ENCODE results near the gene SP110.

SP110 gene

GRCh38 chr2:230258483-230258882 is 38.7 kb upstream of the SP110 start:
- H3K4me3 ChIP-seq (ENCODE audit: low read depth, low read length) = no peak overlapping the region
- TF ChIP-seq CTCF (IDR thresholded peaks at IDR 0.05; ENCODE audit: low read depth, low read length, missing control alignments) = no peak
- in situ Hi-C loops (cut with HindIII; ENCODE audit: low sequenced_read_pairs) = no loop called here
- DNase-seq (ENCODE audit: low read depth) = no peak

DNA sequence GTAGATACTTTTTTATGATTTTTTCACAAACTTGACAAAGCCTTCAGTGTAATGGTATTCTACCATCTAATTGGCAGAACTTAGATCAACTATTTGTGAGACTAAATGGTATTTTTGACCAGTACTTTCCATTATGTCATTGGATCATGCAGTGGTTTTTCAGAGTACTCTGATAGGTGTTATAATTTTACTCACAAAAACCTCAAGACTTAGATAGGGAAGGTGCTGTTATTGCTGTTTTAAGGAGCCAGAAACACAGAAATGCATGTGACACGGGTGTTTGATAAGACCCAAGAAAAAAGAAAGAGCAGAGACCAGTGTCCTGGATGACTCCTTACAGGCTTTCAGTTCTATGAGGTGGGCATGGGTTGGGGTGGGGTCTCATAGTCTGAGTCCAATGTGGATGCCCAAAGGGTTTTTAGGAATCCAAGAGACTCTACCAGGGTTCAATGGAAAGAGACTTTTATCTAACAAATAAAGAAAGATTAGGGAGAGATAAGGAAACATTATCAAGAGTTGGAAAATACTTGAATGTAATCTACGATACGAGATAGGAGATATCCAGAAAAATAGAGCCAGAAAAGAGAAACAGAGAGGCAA is 37.0 kb upstream of the SP110 start:
- no peak for TF ChIP-seq CTCF (IDR thresholded peaks at IDR 0.05; ENCODE audit: low read depth, low read length, missing control alignments)
- in situ Hi-C loops (cut with HindIII; ENCODE audit: low sequenced_read_pairs) = no loop called here
- no peak for DNase-seq (ENCODE audit: low read depth)
- no peak overlapping the region for H3K4me3 ChIP-seq (ENCODE audit: low read depth, low read length)

- in situ Hi-C loops (cut with HindIII; ENCODE audit: low sequenced_read_pairs) = no loop called here
- no peak for DNase-seq (ENCODE audit: low read depth)
- TF ChIP-seq CTCF (IDR thresholded peaks at IDR 0.05; ENCODE audit: low read depth, low read length, missing control alignments) = no peak
- H3K4me3 ChIP-seq (ENCODE audit: low read depth, low read length) = no peak overlapping the region
Observed at GRCh38 chr2:230254152-230254881, 34.5 kb upstream of the SP110 start.

DNA sequence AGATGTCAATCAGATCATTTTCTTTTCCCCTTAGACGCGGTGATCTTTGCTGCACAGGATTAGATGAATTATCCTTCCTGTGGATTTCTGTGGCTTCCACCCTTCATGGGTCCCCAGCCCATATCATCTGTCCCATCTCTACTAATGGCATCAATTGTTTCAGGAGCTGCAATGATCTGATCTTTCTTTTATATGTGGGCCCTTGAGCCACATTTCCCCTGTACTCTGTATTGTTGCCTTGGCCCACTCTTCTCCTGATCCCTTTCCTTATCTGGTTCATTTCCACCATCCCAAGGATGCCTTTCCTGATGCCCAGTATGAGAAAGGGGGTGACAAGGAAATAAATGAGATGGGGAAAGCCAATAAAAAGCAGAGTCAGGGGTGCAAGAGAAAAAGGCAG is 30.4 kb upstream of the SP110 start:
- no peak for TF ChIP-seq CTCF (IDR thresholded peaks at IDR 0.05; ENCODE audit: low read depth, low read length, missing control alignments)
- in situ Hi-C loops (cut with HindIII; ENCODE audit: low sequenced_read_pairs) = no loop called here

DNA sequence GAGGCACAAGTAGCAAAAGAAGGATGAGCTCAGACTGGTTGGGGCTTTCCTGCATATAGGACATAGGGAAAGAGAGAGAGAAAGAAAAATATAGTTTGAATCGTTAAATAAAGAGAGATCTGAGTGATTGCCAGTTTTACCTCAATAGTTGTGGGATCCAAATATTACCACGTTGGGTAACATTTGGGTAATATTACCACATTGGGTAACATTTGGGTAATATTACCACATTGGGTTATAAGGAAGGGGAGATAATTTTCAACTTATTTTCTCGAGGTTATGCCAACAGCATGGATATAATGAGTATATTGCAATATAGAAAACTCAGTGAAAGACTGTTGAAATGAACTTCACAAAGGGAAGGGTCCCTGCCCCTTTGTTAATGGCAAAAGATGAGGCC is 26.4 kb upstream of the SP110 start:
- no peak overlapping the region for H3K4me3 ChIP-seq (ENCODE audit: low read depth, low read length)
- TF ChIP-seq CTCF (IDR thresholded peaks at IDR 0.05; ENCODE audit: low read depth, low read length, missing control alignments) = no peak
- no peak for DNase-seq (ENCODE audit: low read depth)
- in situ Hi-C loops (cut with HindIII; ENCODE audit: low sequenced_read_pairs) = no loop called here

More for the DNA sequence above, 30.4 kb upstream of the SP110 start:
- H3K4me3 ChIP-seq (ENCODE audit: low read depth, low read length) = no peak overlapping the region
- no peak for DNase-seq (ENCODE audit: low read depth)

- H3K4me3 ChIP-seq (ENCODE audit: low read depth, low read length) = no peak overlapping the region
- TF ChIP-seq CTCF (IDR thresholded peaks at IDR 0.05; ENCODE audit: low read depth, low read length, missing control alignments) = no peak
- in situ Hi-C loops (cut with HindIII; ENCODE audit: low sequenced_read_pairs) = no loop called here
- no peak for DNase-seq (ENCODE audit: low read depth)
Observed at GRCh38 chr2:230244211-230244610, 24.4 kb upstream of the SP110 start.

All from astrocyte of the cerebellum (primary cell).